Right ventricle myocardium superior (tissue), 1 donor: ENCODE measurements around the gene CHD1. TPM values are rescaled to one million over a fixed set of nuclear protein-coding genes. Genes with fewer than 3 reads are reported as not detected.

Experiments used
- ATAC-seq: fragments of 200-7000 bp; cut with Tn5 transposase; one replicate; pipeline ENCODE4 v1.9.1; 2020; ENCODE audit warnings: mild to moderate bottlenecking; ENCODE audit not compliant: poor library complexity
- DNase-seq: peaks from one replicate; pipeline ENCODE4 v3.0.0-alpha.2; 2020
- intact Hi-C: fragments of 100-400 bp; cut with DNase I; formaldehyde crosslinking; loops from one replicate; pipeline ENCODE4 v1.11.2; 2022
- total RNA-seq: library from RNA; stranded (reverse); fragmentation: NEBNext Ultra II Directional; extraction: Animal tissue kit (Norgen Biotek cat#: 25700); gene quantifications from one replicate; pipeline ENCODE4 v1.2.1, GENCODE V29; 2021
- donor health status: DM: no; HTN: yes; CAD: no; lungs with severe emphysema.

Gene CHD1
- total RNA-seq, 1 donor from 2014 or later, result 11.8 TPM

DNA sequence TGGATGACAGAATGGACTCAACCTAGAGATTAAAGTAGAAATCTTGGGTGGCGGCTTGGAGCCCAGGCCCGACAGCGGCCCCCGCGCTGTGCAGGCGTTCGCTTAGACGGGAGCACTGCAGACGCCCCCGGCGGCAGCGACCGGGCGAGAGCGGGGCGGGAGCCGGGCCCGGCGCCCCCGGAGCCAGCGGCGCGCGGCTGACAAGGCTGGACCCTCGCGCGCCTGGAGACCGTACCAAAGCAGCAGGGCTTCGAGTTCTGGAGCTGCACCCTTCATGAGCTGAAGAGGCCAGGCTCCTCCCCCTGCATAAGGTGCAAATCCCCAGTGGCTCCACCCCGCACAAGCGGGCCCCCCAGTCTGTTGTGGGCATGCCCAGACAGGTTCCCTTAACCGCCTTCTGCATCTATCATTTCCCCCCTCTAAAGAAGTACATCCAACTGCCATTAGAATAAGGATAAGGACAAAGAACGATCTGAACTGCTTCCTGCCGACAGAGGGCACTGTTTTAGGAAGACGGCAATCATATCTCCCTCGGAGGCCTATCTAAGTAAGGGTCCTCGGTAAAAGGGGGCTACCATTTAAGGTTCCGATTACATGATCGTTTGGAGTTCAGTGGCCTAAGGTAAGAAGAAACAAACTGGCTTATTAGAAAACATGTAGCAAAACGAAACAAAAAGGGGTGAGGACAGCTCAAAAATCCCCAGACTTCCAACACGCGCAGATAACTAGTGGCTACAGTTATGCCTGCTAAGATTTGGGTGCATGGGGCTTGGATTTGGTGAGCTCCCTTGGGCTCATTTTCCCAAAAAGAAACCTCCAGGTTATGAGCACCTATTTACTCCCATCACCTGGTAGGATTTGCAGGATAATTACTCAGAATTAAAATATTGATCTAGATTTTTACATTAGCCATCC is 89.1 kb downstream of the CHD1 start:
- ATAC-seq, result peak; percentile 48
- no peak for DNase-seq
- intact Hi-C loops, result no loop called here

DNA sequence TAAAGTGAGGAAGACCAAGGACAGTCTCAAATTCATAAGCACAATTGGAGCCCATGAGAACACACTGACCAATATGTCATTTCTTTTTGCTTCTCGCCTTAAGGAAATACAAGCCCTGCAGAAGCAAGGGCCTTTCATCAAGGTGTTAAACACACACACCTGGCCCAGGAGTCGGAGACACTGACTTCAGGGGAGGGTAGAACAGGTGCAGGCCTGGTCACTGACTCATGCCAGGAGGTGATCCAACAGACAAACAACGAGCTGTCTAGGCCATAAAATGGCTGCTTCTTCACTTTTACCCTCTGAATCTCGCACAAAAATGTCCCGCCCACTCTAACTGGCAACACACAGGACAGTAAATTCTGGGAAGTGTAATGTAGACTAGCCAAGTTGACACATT is 92.6 kb downstream of the CHD1 start:
- ATAC-seq (no peak), DNase-seq (no peak)
- intact Hi-C loops, result no loop called here

- no peak for DNase-seq
- intact Hi-C loops, result loop anchor here (5.0 kb wide), 1 partner anchor 1595 kb away; no protein-coding TSS in a partner anchor
- ATAC-seq, result no peak
Observed at GRCh38 chr5:98827588-98828284, 101.1 kb downstream of the CHD1 start.

GRCh38 chr5:98827161-98827560 is 101.6 kb downstream of the CHD1 start:
- intact Hi-C loops, result loop anchor here (5.0 kb wide), 1 partner anchor 1595 kb away; no protein-coding TSS in a partner anchor
- ATAC-seq (no peak), DNase-seq (no peak)

- DNase-seq (no peak), ATAC-seq (no peak)
- intact Hi-C loops, result loop anchor here (5.0 kb wide), 1 partner anchor 1593 kb away; no protein-coding TSS in a partner anchor
Observed at GRCh38 chr5:98825582-98826375, 103.0 kb downstream of the CHD1 start.

- DNase-seq, result no peak
- intact Hi-C loops, result no loop called here
- no peak for ATAC-seq
Observed at GRCh38 chr5:98816582-98817222, 112.1 kb downstream of the CHD1 start.

DNA sequence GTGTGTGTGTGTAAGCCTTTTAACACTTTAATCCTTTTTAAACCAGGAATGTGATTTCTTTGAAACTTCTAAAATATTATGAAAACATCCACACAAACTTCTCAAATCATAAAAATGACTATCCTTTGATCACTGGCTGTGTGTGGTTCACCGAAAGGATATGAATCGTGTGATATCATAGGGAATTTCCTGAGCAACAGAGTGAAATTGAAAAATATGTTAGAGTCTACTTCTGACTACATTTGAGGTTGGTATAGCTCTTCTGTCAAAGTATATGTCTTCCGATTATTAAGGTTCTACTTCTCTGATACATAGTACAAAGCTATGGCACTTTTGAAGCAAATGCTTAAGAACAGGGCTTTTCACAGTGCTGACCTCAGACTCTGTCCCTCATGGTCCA is 115.1 kb downstream of the CHD1 start:
- no peak for DNase-seq
- intact Hi-C loops, result no loop called here
- ATAC-seq, result no peak

- intact Hi-C loops, result no loop called here
- ATAC-seq, result no peak
- no peak for DNase-seq
Observed at GRCh38 chr5:98810206-98810605, 118.6 kb downstream of the CHD1 start.

DNA sequence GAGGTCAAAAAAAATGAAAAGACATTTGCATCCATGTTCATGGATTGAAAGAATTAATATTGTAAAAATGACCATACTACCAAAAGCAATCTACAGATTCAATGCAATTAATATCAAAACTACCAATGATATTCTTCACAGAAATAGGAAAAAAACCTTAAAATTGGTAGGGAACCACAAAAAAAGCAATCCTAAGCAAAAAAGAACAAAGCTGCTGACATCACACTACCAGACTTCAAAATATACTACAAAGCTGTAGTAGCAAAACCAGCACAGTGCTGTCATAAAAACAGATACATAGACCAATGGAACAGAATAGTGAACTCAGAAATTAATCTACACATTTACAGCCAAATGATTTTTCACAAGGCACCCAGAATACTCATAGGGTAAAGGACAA is 121.0 kb downstream of the CHD1 start:
- ATAC-seq (no peak), DNase-seq (no peak)

GRCh38 chr5:98805070-98805469 is 123.7 kb downstream of the CHD1 start:
- intact Hi-C loops, result no loop called here
- no peak for DNase-seq
- no peak for ATAC-seq

More for the DNA sequence above, 121.0 kb downstream of the CHD1 start:
- intact Hi-C loops, result no loop called here

- intact Hi-C loops, result no loop called here
- DNase-seq (no peak), ATAC-seq (no peak)
Observed at GRCh38 chr5:98804066-98804465, 124.7 kb downstream of the CHD1 start.

Other genes with a start within 250 kb of the CHD1 start
- 11.3 TPM for gene RGMB, start 155.3 kb downstream of the CHD1 start, total RNA-seq